Progenitor cell of endocrine pancreas (in vitro differentiated cells): ENCODE data around the gene GAS2L2. TPM values are rescaled to one million over a fixed set of nuclear protein-coding genes. Genes with fewer than 3 reads are reported as not detected.
A peak's percentile ranks its signal among the peaks of the same experiment; 100 is the strongest.

Source experiments
- DNase-seq: peaks from one replicate; pipeline ENCODE4 v3.0.0; 2021; ENCODE audit warnings: low spot score; ENCODE audit not compliant: unreplicated experiment
- H3K27ac Mint-ChIP-seq: 2 replicates; pipeline ENCODE4 v1.8.0; 2021; ENCODE audit warnings: mild to moderate bottlenecking, moderate library complexity, mixed read lengths
- H3K27me3 Mint-ChIP-seq: 2 replicates; pipeline ENCODE4 v1.8.0; 2021; ENCODE audit warnings: mixed read lengths
- H3K36me3 Mint-ChIP-seq: 2 replicates; pipeline ENCODE4 v1.8.0; 2022; ENCODE audit warnings: mixed read lengths; ENCODE audit not compliant: insufficient read depth
- H3K4me1 Mint-ChIP-seq: 2 replicates; pipeline ENCODE4 v1.8.0; 2021; ENCODE audit warnings: low read depth, mixed read lengths
- H3K4me3 Mint-ChIP-seq: 2 replicates; pipeline ENCODE4 v1.8.0; 2021; ENCODE audit warnings: low read depth, mild to moderate bottlenecking, moderate library complexity, mixed read lengths
- H3K9me3 Mint-ChIP-seq: 2 replicates; pipeline ENCODE4 v1.8.0; 2021; ENCODE audit warnings: low read depth, mixed read lengths
- CTCF ChIP-seq: fragments of 200-600 bp; sonication (generic); IDR thresholded peaks from one replicate; pipeline ENCODE4 v1.5.0; 2021; ENCODE audit warnings: antibody characterized with exemption, mild to moderate bottlenecking; ENCODE audit not compliant: unreplicated experiment
- total RNA-seq: library from RNA; stranded (reverse); gene quantifications from 2 replicates; pipeline ENCODE4 v1.2.1, GENCODE V29; 2021

The GAS2L2 gene
- total RNA-seq, 1 donor from 2014 or later, result 0.10 TPM

- no peak overlapping the region for H3K27ac Mint-ChIP-seq
- no peak for TF ChIP-seq CTCF
- H3K4me3 Mint-ChIP-seq, result no peak overlapping the region
- no peaks in the 10 kb centered on the region for H3K9me3 Mint-ChIP-seq
- H3K36me3 Mint-ChIP-seq, result no peaks in the 10 kb centered on the region
- peaks cover 2% of the 10 kb centered on the region for H3K4me1 Mint-ChIP-seq
- H3K27me3 Mint-ChIP-seq, result peaks cover 21% of the 10 kb centered on the region
- no peak for DNase-seq
These were observed 20.1 kb upstream of the GAS2L2 start for GRCh38 chr17:35773129-35773528.

- no peaks in the 10 kb centered on the region for H3K36me3 Mint-ChIP-seq
- H3K4me1 Mint-ChIP-seq, result peaks cover 2% of the 10 kb centered on the region
- no peak for DNase-seq
- no peak for TF ChIP-seq CTCF
- H3K27me3 Mint-ChIP-seq, result peaks cover 26% of the 10 kb centered on the region
- H3K27ac Mint-ChIP-seq, result no peak overlapping the region
- H3K9me3 Mint-ChIP-seq, result no peaks in the 10 kb centered on the region
- H3K4me3 Mint-ChIP-seq, result no peak overlapping the region
These were observed 17.0 kb upstream of the GAS2L2 start for GRCh38 chr17:35769895-35770486.

GRCh38 chr17:35768797-35769196 lies 15.8 kb upstream of the GAS2L2 start:
- no peak overlapping the region for H3K4me3 Mint-ChIP-seq
- H3K36me3 Mint-ChIP-seq, result no peaks in the 10 kb centered on the region
- H3K9me3 Mint-ChIP-seq, result no peaks in the 10 kb centered on the region
- peaks cover 5% of the 10 kb centered on the region for H3K4me1 Mint-ChIP-seq
- TF ChIP-seq CTCF, result no peak
- no peak for DNase-seq
- H3K27ac Mint-ChIP-seq, result no peak overlapping the region
- peaks cover 24% of the 10 kb centered on the region for H3K27me3 Mint-ChIP-seq

- Mint-ChIP-seq H3K4me3 (no peak overlapping the region), H3K27ac (no peak overlapping the region), H3K4me1 (peaks cover 4% of the 10 kb centered on the region), H3K27me3 (peaks cover 15% of the 10 kb centered on the region), H3K36me3 (no peaks in the 10 kb centered on the region), H3K9me3 (no peaks in the 10 kb centered on the region)
- TF ChIP-seq CTCF, result peak; percentile 54
- DNase-seq, result no peak
These were observed 14.0 kb upstream of the GAS2L2 start for GRCh38 chr17:35766903-35767510.

GRCh38 chr17:35766489-35766877 lies 13.4 kb upstream of the GAS2L2 start:
- peaks cover 12% of the 10 kb centered on the region for H3K27me3 Mint-ChIP-seq

More at GRCh38 chr17:35766489-35766877, 13.4 kb upstream of the GAS2L2 start:
- no peak for DNase-seq
- H3K27ac Mint-ChIP-seq, result no peak overlapping the region
- H3K9me3 Mint-ChIP-seq, result no peaks in the 10 kb centered on the region
- no peak for TF ChIP-seq CTCF
- no peaks in the 10 kb centered on the region for H3K36me3 Mint-ChIP-seq
- H3K4me3 Mint-ChIP-seq, result no peak overlapping the region
- peaks cover 4% of the 10 kb centered on the region for H3K4me1 Mint-ChIP-seq
